H7 (cell line): ENCODE measurements around the gene ZMYM4. TPM values are rescaled to one million over a fixed set of nuclear protein-coding genes. Genes with fewer than 3 reads are reported as not detected.
"Not testable (repeated sequence)": the region's sequence is repeated elsewhere in the genome, so short reads cannot be mapped to it uniquely, and the experiment has no call there.

Experiments used
- DNase-seq: peaks from one replicate; pipeline ENCODE4 v3.0.0; 2012
- H3K27me3 ChIP-seq: 2 replicates; pipeline ENCODE4 v1.6.0; 2011; ENCODE audit warnings: mild to moderate bottlenecking, low read length; ENCODE audit not compliant: control insufficient read depth, insufficient read depth
- H3K36me3 ChIP-seq: replicated peaks from 2 replicates; pipeline ENCODE4 v1.5.1; 2011; ENCODE audit warnings: low read length; ENCODE audit not compliant: control insufficient read depth, insufficient read depth
- H3K4me3 ChIP-seq: 2 replicates; pipeline ENCODE4 v1.5.1; 2011; ENCODE audit warnings: low read depth, mild to moderate bottlenecking, control low read depth, low read length, moderate library complexity; ENCODE audit not compliant: insufficient read depth
- total RNA-seq: library from RNA; depleted of rRNA; stranded (reverse); fragments of >200 nt; shearing (Covaris generic); gene quantifications from 2 replicates; pipeline ENCODE4 v1.2.3, GENCODE V29; 2014; rRNA removed

The ZMYM4 gene
- total RNA-seq, 1 experiment from 2014 or later = 64.1 TPM

DNA sequence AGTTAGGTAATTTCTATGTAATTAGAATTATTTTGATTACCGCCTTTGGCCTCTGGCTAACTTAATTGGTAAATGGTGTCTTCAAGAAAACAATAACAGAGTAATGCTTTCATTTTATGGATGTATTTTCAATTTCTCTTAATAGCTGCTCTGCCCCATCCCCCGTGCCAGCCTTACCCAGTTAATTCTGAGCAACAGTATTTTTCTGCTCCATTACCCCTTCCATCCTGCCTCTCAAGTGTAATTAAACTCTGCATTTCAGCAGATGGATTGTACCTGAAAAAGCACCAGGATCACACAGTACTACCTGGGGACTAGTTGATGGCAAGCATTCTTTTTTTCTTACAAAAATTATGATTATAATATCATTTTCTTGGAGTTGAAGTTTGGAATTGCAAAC, 184.5 kb downstream of the ZMYM4 start:
- no peak for DNase-seq
- no peak overlapping the region for H3K4me3 ChIP-seq
- H3K36me3 ChIP-seq = peaks cover 36% of the 10 kb centered on the region
- H3K27me3 ChIP-seq = no peaks in the 10 kb centered on the region

DNA sequence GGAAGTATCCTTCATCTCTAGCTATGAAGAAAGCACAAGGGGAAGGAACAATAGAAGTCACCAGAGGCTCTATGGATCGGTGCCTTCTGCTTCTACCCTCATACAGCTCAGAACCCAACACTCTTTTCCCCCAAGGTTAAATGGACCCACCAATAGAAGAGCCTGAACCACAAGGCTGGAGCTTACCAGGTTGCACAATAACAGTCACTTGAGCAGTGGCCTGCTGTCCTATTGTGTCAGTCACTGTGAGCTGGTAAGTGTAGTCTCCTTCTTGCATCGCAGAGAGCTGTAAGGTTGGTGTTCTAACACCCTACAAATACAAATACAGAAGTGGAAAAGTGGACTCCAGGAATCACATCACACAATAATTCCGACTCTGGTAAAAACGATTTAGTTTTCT, 185.7 kb downstream of the ZMYM4 start:
- no peak for DNase-seq
- H3K36me3 ChIP-seq = peaks cover 32% of the 10 kb centered on the region
- H3K27me3 ChIP-seq = no peaks in the 10 kb centered on the region
- H3K4me3 ChIP-seq = no peak overlapping the region

DNA sequence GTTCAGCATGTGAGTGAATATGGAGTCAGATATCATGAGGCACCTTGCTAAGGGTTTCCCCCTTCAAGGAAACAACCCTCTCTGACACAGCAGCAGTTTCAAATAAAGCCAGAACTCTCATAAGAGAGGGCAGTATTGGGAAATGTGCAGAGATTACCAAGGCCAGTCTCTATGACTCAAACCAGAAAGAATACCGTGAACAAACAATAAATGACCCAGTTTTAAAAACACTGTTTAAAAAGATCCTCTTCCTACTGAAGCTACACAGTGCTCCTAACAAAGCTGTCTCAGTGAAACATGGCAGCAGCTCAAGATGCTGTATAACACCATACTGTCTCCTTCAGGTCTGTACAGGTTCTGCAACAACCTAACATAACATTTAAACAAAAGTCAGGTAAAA, 186.1 kb downstream of the ZMYM4 start:
- Histone ChIP-seq H3K36me3 (peaks cover 29% of the 10 kb centered on the region), H3K4me3 (no peak overlapping the region), H3K27me3 (no peaks in the 10 kb centered on the region)
- no peak for DNase-seq

DNA sequence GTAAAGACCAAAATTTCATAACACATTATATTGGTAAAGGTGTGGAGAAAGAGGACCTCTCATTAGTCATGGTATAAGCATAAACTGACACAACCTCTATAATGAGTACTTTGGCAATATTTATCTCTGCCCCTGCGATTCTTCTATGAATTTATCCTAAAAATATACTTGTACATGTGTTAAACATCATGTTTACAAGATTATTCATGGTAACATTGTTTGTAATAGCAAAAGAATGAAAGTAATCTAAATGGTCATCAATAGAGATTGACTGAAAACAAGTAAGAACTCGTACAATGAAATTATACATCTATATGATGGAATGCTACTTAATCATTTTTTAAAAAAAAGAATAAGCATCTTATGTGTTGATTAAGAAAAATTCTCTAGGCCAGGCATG, 192.3 kb downstream of the ZMYM4 start:
- no peak for DNase-seq
- no peak overlapping the region for H3K4me3 ChIP-seq
- no peaks in the 10 kb centered on the region for H3K27me3 ChIP-seq
- peaks cover 34% of the 10 kb centered on the region for H3K36me3 ChIP-seq

DNA sequence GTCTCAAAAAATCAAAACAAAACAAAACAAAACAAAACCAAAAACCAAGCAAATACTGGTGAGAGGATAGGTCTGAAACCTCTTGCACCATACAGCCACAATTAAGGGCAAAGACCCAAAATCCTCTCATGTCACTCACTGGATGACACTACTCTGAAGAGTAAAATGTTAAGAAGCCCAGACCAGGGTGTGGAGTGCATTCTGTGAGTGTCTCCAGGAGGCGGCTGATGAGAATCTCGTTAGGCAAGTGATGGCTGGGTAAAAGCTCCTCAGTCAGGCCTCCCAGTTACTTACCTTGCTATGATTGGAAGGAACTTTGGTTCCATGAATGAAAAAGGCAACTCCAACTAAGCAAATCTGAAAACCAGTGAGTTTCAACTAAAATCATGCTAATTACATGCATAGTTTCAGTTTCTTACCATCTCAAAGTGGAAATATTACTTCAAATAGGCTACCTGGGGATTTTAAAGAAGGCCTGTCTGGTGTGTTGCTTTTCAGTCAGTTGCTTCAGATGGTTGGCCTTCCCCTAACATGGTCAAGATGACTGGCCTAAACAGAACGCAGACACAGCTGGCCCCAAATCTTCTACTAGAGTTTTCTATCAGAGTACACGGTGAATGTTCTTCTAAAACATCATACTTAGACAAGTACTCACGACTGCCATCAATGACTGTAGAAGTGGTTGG, 193.6 kb downstream of the ZMYM4 start:
- DNase-seq = no peak
- Histone ChIP-seq H3K27me3 (no peaks in the 10 kb centered on the region), H3K36me3 (peaks cover 33% of the 10 kb centered on the region), H3K4me3 (no peak overlapping the region)

DNA sequence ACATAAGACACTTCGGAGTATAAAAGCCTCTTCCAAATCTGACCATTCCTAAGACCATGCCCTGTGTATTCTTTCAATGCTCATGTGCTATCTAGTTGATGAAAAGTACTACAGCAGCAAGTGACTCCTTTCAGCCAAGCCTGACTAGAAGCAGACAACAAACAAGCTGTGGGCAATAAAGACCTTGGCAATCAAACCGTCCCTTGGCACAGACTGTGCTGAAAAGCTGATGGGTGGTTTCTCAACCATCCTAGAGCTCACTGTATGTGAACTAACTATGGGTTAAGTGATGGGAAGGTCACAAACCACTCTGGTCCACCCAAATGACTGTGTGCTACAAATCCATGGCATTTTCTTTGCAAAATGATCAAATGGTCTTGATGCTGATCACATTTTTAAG, 194.7 kb downstream of the ZMYM4 start:
- Histone ChIP-seq H3K4me3 (no peak overlapping the region), H3K27me3 (no peaks in the 10 kb centered on the region), H3K36me3 (peaks cover 33% of the 10 kb centered on the region)
- no peak for DNase-seq

DNA sequence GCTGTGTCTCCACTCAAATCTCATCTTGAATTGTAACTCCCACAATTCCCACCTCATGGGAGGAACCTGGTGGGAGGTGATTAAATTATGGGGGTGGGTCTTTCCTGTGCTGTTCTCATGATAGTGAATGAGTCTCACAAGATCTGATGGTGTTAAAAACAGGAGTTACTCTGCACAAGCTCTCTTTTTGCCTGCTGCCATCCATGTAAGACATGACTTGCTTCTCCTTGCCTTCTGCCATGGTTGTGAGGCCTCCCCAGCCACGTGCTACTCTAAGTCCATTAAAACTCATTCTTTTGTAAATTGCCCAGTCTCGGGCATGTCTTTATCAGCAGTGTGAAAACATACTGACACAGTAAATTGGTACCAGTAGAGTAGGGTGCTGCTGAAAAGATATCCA, 195.2 kb downstream of the ZMYM4 start:
- H3K27me3 ChIP-seq, DNase-seq, H3K4me3 ChIP-seq: not testable (repeated sequence)
- H3K36me3 ChIP-seq = peaks cover 36% of the 10 kb centered on the region

DNA sequence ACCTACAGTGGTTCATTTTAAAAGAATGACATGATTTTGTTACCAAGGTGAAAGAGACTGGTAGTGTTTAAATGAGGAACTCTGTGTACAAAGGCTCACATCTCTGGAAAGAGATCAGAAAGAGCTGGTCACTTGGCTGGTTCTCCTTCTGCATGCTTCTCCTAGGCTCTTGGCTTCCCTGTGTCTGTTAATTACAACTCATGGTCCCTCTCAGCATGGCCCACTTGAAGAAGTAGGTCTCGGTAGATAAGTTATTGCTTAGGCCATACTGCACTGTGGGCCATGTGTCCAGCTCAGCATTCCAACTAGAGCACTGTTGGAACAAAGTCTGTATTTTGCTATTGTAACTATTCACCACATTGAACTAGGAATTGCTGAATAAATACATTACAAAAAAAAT, 197.6 kb downstream of the ZMYM4 start:
- H3K36me3 ChIP-seq = peaks cover 38% of the 10 kb centered on the region
- DNase-seq = no peak
- no peak overlapping the region for H3K4me3 ChIP-seq
- H3K27me3 ChIP-seq = no peaks in the 10 kb centered on the region

DNA sequence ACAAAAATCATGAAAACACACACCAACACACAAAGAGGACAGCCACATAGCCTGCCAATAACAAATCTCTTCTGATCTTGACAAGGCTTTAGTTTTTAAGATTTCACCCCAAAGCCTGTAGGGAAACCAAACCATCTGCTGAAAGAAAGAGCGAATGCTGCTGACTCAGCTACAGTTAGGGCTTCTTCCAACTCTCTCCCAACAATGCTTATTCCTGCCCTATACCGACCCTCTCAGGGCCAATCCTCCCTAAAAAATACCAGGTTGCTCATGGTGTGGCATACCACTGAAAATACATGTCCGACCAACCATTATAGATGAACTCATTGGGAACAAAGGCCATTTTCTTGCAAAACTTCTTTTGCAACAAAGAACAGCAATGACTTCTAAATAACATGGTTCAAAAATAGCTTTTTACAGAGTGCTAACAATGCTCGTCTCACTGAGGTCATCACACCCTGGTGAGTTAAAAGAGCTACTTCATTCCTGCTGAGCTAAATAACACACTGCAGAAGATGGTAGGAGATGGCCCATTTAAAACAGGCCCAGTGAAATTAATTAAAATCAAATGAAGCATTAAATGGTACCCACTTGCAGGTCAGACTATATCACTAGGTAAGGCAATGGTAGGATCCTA, 202.6 kb downstream of the ZMYM4 start:
- H3K36me3 ChIP-seq = peaks cover 6% of the 10 kb centered on the region
- H3K27me3 ChIP-seq = no peaks in the 10 kb centered on the region
- DNase-seq = peak; percentile 19
- H3K4me3 ChIP-seq = no peak overlapping the region

Other genes starting within 250 kb of the ZMYM4 start
- gene ZMYM6, start 236.8 kb upstream of the ZMYM4 start, total RNA-seq = 11.7 and 19.0 TPM in 2 replicates
- 51.1 and 60.2 TPM in 2 replicates for gene ZMYM1, start 189.3 kb upstream of the ZMYM4 start, total RNA-seq
- 186 and 188 TPM in 2 replicates for gene SFPQ, start 75.6 kb upstream of the ZMYM4 start, total RNA-seq